NCI-H2107 (cell line): ENCODE results near the gene FHL5.
"Not testable (repeated sequence)": the region's sequence is repeated elsewhere in the genome, so short reads cannot be mapped to it uniquely, and the experiment has no call there.

Experiments used
- DNase-seq: peaks from one replicate; lab custom pipeline; 2025; lab: John Stamatoyannopoulos, UW

FHL5 gene, protein sequence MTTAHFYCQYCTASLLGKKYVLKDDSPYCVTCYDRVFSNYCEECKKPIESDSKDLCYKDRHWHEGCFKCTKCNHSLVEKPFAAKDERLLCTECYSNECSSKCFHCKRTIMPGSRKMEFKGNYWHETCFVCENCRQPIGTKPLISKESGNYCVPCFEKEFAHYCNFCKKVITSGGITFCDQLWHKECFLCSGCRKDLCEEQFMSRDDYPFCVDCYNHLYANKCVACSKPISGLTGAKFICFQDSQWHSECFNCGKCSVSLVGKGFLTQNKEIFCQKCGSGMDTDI

DNA sequence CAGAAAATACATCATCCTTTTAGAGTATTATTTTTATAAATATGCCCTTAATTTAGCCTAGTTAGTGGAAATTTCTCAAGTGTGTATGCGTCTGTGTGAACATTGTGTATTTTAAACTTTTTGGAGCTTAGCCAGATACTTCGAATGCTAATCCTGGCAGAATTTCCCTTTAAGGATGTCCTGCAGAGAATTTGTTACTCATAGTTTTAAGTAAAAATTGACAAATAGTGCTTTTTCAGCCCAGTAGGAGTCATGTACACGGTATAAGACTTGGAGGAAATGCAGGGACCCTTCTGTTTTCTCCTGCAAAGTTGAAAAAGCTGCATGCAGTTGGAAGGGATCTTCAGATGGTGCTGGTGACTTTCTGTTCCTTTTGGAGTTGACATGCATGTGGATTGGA lies at the start of gene FHL5:
TSS of gene FHL5 (plus strand) at position 243 of the 400 bp plus-strand sequence. CDS start 40,486 bp downstream, outside the sequence.
- no peak for DNase-seq

DNA sequence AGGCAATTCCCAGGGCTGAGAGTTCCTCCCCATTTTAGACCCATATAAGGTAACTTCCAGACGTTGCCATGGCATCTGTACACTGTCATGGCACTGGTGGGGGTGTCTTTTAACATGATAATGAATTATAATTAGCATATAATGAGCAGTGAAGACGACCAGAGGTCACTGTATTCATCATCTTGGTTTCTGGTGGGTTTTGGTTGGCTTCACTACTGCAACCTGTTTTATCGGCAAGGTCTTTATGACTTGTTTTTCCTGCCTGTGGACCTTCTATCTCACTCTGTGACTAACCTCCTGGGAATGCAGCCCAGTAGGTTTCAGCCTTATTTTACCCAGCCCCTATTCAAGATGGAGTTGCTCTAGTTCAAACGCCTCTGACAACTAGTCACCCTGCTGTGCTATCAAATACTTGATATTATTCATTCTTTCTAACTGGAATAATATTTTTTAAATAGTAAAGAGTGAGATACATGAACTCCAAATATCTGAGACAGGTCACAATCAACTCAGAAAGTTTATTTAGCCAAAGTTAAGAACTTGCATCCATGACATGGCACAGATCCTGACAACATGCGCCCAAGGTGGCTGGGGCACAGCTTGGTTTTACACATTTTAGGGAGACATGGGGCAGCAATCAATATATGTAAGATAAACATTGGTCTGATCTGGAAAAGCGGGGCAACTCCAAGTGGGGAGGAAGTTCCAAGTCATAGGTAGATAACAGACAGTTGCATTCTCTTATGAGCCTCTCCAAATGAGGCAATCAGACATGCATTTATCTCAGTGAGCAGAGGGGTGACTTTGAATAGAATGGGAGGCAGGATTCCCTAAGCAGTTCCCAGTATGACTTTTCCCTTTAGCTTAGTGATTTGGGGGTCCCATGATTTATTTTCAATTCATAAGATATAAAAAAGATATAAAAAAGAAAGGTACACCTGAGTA lies 42.5 kb upstream of the FHL5 start:
- no peak for DNase-seq

DNA sequence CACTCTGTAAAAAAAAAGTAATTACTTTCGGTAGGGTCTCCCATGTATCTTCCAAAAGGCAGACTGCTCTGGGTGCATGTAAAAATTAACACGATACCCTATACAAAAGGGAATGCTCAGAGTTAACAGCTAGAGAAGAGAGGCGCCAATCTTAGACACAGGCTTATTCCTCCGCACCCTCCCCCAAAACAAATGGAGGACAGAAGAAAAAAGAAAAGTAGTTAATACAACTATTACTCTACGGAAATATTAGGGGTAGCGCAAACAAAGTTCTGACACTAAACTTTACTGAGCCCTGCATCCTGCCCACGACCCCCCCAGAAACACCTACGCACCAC lies 41.7 kb upstream of the FHL5 start:
- no peak for DNase-seq

DNA sequence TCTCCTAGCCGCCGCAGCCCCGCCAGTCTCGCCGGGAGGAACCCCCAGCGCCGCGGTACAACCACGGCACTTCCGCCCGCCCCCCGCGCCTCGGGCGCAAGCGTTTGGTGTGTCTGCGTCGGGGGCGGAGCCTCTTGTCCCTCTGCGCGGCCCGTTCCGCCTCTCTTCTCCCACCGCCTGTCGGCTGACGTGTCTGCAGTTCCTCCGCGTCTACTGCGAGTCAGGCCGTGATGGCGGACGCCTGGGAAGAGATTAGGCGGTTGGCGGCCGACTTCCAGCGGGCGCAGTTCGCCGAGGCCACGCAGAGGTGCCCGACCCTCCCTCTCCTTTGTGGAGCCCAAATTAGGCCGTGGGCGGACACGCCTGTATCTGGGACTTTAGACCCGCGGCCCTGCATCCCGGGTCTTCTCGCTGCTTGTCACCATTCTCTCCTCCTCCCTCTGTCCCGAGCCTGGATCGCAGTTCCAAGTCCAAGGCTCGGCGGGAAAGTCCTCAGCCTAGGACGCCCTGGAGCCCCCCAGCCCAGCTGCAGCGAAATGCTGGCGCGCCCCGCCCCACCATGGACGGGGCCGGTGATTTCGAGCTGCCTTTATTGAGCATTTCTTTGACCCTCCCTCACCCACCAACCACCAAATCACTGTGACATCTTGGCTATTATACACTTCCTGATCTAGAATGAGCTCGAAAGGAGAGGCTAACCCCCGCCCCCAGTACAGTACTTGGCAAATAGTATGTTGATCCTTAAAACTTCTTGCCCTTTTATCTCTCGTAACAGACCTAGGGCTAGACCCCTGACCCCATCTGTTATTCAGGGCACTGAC lies 41.1 kb upstream of the FHL5 start, which contains the start of gene UFL1:
TSS of gene UFL1 (plus strand) at position 163 of the 821 bp plus-strand sequence. CDS start at position 231, 68 bp downstream.
- DNase-seq: peak; percentile 80

DNA sequence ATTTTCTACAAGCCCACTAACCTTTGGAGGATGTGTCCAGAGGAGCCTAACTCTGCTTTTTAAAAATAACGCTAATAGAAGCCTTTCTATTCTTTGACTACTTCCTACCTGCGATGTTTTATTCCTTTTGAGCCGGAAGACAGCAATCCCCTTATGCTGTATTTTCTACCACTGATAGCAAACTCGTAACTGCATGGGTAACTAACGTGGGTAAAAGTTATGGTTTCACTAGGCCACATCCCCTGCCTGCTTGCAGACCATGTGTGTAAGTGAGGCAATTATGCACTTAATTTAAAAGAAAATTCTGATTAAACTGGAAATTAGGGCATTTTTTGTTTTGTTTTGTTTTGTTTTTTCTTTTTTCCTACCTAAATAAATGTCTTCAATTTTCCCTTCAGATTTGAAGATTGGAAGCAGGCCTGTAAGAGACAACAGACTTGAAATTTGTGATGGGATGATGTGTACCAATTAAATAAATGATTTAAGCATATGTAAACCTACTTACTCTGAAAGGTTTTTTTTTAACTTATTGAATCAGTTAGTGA lies 40.4 kb upstream of the FHL5 start:
- DNase-seq: no peak

DNA sequence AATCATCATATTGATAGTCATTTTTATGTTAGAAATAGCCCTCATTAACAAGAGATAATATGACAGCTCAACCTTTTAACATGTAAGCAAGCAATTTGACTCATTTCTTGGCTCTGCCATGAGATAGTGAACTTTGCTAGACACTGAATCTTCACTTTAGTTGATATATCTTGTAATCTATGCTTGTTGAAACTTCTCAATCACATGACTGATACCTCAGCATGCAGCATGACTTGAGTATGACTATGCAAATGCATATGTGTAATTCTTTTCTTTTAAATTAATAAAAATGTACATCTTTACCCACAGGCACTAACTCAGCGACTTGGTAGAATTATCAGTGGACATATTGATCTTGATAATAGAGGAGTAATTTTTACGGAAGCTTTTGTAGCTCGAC lies 34.7 kb upstream of the FHL5 start:
- DNase-seq: no peak

DNA sequence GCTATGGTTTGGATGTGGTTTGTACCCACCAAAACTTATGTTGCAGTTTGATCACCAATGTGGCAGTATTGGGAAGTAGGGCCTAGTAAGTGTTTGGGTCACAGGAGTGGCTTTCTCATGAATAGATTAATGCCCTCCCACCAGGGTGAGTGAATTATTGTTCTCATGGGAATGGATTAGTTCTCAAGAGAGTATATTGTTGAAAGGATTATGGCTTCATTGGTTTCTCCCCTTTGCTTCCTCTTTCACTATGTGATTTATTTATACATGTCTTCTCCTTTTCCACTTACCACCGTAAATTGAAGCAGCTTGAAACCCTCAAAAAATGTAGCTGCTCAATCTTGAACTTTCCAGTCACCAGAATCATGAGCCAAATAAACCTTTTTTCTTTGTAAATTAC lies 30.5 kb upstream of the FHL5 start:
- DNase-seq: no peak

DNA sequence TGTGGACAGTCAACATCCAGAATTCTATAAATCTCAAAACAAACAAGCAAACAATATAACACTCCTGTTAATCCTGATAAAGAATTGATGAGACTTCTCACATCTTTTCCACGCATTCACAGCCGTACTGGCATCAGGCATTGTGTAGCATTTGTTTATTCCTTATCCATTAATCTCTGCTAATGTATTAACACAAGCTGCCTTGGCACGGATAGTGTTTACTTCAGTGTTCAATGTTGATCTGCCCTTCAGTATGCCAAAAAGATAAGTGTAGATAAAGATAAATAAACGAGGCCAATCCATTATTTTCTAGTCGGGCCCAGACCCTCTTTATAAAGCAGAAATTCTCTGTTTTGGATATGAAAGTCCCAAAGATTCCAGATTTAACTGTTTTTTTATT lies 25.2 kb upstream of the FHL5 start:
- DNase-seq: no peak

DNA sequence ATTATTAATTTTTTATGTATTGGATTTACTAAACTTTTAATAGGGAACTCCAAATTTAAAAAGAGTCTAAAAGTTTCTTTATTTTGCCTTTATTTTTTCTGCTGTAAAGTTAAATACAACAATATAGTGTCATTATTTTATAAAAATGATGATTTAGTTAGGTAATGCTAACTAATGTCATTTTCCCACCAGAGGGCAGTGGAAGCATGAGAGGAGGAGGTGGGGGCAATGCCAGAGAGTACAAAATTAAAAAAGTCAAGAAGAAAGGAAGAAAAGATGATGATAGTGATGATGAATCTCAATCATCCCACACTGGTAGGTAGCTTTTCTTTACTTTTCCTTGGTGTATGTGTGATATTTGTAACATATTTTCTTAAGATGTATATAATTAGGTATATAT lies 20.2 kb upstream of the FHL5 start:
- no peak for DNase-seq

DNA sequence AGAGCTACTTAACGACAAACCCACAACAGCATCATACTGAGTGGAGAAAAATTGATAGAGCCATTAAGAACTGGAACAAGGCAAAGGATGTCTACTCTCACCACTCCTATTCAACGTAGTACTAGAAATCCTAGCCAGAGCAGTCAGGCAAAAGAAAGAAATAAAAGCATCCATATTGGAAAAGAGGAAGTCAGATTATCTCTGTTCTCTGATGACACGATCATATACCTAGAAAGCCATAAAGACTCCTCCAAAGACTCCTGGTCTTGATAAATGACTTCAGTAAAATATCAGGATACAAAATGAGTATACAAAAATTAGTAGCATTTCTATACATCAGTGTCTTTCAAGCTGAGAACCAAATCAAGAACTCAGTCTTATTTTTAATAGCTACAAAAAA lies 17.0 kb upstream of the FHL5 start:
- DNase-seq: no peak

DNA sequence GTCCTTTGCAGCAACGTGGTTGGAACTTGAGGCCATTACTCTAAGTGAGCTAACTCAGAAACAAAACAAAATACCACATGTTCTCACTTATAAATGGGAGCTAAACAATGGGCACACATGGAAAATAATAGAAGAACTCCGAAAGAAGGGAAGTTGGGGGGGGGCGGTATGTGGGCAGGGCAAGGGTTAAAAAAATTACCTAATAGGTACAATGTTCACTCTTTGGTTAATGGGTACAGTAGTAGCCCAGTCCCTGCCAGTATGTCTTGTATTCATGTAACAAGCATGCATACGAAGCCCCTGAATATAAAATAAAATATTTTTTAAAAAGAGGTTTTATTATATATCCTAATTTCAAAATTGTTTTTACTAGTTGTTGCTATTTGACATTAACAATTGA lies 15.3 kb upstream of the FHL5 start:
- no peak for DNase-seq

DNA sequence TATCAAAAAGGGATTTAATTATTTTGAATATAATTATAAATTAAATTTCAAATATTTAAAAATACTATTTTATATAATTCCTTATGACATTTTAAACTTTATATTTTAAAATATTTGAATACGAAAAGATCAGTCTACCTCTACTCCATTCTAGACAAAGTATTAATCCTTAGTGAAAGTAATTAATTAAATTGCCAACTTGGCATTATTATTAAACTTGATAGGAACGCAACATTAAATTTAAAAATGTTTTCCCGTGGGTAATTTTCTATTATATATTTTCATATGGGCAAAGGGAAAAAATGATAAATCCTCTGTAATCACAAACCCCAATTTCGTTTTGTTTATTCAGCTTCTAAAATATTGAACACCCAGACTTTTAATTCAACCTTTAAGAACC lies 8.4 kb upstream of the FHL5 start:
- DNase-seq: no peak

DNA sequence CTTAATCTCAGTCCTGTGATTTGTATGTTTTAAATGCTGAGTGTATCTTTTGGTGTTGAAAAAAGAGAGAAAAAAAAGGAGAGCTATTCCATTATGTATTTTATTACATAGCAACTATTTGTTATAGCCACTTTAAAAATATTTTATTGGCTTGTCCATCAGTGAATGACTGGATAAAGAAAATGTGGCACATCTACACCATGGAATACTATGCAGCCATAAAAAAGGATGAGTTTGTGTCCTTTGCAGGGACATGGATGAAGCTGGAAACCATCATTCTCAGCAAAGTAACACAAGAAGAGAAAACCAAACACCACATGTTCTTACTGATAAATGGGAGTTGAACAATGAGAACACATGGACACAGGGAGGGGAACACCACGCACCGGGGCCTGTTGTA lies 3.2 kb upstream of the FHL5 start:
- not testable (repeated sequence) for DNase-seq

DNA sequence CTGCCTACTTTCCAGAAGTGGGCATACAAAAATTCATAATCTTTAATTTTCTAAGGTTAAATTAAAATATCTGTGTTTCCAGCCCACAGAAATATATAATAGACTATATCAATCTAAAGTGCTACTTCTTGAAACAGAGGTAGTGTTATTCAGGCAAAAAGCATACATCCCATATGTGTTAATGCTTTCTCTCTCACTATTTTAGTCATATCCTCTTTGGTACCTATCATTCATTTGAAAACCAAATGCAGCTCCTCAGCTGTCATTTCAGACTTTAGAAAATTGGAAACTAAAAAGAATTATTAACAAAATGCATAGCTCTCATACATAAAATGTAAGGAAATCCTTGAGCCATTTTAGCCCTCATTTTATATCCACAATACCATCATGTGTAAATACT lies 925 bp downstream of the FHL5 start:
- DNase-seq: no peak

DNA sequence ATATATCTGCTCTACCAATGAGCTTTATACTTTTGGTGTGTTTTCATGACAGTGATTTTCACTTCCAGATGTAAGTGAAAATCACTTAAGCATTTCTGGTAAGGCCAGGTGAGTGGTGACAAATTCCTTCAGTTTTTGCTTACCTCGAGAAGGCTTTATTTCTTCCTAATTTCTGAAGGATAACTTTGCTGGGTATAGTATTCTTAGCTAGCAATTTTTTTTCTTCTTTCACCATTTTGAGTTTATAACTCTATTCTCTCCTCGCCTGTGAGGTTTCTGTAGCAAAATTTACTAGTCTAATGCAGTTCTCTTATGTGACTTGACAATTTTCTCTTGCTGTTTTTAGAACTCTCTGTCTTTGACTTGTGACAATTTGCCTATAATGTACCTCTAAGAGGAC lies 7.1 kb downstream of the FHL5 start:
- no peak for DNase-seq

DNA sequence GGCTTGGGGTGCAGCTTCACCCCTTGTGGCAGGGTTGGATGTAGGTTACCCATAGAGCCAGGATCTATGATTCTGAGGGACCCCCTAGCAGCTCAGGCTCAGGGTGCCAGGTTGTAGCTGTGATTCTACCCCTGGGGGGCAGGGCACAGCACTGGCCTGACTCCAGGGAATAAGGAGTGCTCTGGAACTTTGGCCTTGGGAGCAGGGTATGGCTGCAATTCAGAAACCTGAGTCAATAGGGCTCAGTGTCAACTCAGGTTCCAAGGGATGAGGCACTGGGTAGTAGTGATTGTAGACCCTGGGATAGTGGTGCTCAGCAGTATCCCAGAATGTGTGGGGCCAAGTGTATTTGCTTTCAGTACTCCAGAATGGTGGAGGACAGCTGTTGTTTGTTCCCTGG lies 8.6 kb downstream of the FHL5 start:
- DNase-seq: no peak

DNA sequence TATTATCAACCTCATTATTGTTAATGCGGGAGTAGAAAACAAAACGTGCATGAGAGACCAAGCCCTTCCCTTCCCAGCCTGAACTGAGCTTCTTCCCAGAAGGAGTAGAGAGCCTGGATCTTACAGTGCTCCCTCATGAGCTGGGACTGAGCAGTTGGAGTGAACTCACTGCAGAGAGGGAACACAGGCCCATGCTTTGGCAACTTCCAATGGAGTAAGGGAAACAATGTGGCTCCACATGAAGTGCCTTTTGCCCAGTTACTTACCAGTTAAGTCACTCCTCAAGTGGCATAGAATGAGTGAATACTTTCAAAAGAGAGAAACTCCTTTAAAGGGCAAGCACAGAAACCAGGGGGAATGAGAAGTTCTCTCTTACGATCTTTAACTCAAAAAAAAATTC lies 12.4 kb downstream of the FHL5 start:
- DNase-seq: no peak

DNA sequence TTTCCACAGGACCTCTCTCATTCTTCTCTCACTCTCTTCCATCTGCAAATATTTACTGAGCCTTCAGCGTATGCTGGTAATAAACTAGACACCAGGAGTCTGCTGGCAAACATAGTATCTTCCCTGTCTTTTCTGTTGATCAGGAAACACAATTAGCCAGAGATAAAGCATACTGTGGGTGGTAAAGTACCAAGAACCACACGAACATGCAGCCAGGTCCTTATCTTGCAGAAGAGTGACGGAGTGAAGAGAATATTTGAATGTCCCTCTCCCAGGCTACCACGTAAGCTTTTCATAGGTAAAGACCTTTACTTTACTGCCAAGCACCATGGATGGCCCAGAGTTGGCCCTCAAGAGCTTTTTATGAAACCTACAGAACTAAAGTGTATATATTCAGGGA lies 13.3 kb downstream of the FHL5 start:
- no peak for DNase-seq

DNA sequence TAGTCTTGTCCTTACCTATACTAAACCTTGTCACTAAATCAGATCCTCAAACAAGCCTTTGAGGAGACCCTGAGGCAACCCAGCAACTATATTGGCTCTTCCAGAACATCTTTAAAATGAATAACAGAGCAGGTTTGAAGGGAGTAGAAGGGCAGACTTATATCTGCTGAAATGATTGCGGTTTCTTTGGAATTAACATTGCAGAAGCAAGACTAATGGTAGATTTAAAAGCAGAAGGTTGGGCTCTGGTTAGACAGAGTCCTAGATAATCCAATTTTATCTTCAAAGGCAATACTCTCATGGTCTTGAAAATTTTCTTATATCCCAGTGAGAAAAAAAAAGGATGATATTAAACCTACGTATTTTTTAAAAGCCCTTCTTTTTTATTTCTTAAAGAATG lies 19.1 kb downstream of the FHL5 start:
- no peak for DNase-seq

DNA sequence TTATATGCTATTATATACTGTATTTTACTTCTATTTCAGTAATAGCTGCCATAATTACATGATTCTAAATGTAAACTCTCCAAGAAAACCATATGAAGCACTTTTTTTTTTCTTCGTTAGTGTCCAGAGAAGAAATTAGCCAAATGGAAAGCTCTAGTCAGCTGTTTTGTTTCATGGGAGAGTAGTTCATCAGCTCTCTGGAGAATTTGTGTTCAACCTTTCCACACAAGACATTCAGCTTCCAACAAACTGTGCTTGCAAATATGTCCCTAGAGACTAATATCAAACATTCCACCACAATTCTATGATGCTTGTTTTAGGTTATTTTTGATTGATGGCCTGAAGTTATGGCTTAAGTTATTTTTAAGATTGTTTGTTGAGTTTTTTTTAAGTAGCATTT lies 19.5 kb downstream of the FHL5 start:
- DNase-seq: no peak

DNA sequence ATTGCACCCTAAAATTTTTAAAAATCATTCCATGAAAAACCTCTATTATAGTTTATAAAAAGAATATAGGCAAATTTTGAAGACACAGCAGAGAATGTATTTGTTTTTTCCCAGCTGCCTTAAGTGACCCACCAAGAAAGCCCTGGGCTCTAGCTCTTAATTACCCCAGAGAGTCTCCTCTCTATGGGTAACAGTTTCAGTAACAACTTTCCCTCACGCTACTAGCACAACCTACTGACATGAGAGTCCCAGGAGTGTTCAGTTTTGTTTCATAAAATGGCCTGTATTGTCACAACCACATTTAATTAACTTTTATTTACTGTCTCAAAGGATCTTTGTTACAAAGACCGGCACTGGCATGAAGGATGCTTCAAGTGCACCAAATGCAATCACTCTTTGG lies 41.5 kb downstream of the FHL5 start:
- peak; percentile 31 for DNase-seq

DNA sequence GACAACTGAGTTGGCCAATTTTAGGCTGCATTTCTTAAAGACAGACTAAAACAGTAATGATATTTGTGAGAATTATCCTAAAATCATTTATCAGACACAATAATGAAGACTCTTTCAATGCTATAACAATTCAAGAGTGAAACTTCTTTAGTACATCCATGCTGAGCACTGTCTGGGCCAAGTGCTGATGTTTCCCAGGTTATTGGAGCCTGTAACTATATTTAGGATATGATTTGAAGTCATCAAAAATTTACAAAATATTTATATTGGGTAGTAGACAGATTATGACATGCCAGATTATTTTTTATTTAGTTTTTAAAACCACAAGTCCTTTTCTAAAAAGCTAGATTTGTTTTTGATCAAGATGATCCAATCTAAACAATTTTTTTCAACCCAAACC lies 45.1 kb downstream of the FHL5 start:
- DNase-seq: no peak
